ENCODE measurements around the gene AKR1C8. TPM values are rescaled to one million over a fixed set of nuclear protein-coding genes. Genes with fewer than 3 reads are reported as not detected.
"Not testable (repeated sequence)": the region's sequence is repeated elsewhere in the genome, so short reads cannot be mapped to it uniquely, and the experiment has no call there.

The AKR1C8 gene
- total RNA-seq, 1 donor from 2014 or later = not detected

DNA sequence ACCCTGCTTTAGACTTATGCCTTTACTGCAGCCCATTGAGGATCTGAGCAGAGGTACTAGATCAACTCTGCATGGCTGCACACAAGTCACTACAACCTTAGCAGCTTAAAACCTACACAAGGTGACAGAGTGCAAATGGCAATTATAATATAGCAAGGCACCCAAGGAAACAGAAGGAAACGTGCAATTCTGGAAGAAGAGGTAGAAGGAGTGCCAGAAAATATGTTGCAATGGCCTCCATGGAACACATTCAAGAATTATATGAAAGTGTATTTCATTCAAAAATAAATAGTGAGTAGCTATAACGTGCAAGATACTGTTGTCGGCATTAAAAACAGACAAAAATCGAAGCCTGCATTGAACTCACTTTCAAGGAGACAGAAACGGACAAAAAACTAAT is 2.9 kb upstream of the AKR1C8 start:
- intact Hi-C loops (cut with DNase I) = no loop called here
- no peak for DNase-seq (ENCODE audit: extremely low spot score in 2 of 2)
- Histone ChIP-seq H3K4me1 (no peaks in the 10 kb centered on the region), H3K27ac (no peak overlapping the region), H3K27me3 (no peaks in the 10 kb centered on the region), H3K9me3 (no peaks in the 10 kb centered on the region), H3K36me3 (no peaks in the 10 kb centered on the region), H3K4me3 (no peak overlapping the region)
- TF ChIP-seq CTCF (IDR thresholded peaks at IDR 0.05) (no peak), POLR2A (IDR thresholded peaks at IDR 0.05) (no peak), POLR2AphosphoS5 (IDR thresholded peaks at IDR 0.05; ENCODE audit: insufficient read depth in 1 of 2, low read depth in 1 of 2) (no peak)

DNA sequence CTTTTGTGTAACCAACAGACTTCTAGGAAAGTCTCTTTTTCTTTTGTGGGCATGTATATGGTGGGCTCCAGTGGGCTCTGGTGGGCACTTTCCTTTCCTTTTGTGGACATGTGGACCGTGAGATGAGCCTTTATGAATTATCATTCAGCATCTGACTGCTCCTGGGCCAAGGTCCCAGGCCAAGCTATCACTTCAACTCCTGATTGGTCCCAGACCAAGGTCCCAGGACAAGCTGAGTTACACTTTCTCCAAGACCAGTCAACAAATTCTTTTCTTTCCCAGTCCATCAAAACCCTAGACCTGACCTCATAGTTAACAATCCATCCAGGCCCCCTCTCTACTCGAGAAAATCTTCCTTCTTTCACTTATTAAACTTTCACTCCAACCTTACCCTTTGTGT is 1.0 kb downstream of the AKR1C8 start:
- Histone ChIP-seq H3K4me3 (no peak overlapping the region), H3K27me3 (no peaks in the 10 kb centered on the region), H3K36me3 (no peaks in the 10 kb centered on the region), H3K4me1 (no peaks in the 10 kb centered on the region), H3K9me3 (no peaks in the 10 kb centered on the region), H3K27ac (no peak overlapping the region)
- DNase-seq (ENCODE audit: extremely low spot score in 2 of 2) = no peak
- intact Hi-C loops (cut with DNase I) = no loop called here
- no peak for TF ChIP-seq POLR2A (IDR thresholded peaks at IDR 0.05)
- no peak for TF ChIP-seq CTCF (IDR thresholded peaks at IDR 0.05)
- no peak for TF ChIP-seq POLR2AphosphoS5 (IDR thresholded peaks at IDR 0.05; ENCODE audit: insufficient read depth in 1 of 2, low read depth in 1 of 2)

- DNase-seq (ENCODE audit: extremely low spot score in 2 of 2); H3K9me3 ChIP-seq; H3K27ac ChIP-seq; H3K4me1 ChIP-seq; H3K27me3 ChIP-seq; H3K36me3 ChIP-seq; intact Hi-C loops (cut with DNase I); H3K4me3 ChIP-seq: not testable (repeated sequence)
Observed at GRCh38 chr10:5180503-5180902, 4.4 kb downstream of the AKR1C8 start.

DNA sequence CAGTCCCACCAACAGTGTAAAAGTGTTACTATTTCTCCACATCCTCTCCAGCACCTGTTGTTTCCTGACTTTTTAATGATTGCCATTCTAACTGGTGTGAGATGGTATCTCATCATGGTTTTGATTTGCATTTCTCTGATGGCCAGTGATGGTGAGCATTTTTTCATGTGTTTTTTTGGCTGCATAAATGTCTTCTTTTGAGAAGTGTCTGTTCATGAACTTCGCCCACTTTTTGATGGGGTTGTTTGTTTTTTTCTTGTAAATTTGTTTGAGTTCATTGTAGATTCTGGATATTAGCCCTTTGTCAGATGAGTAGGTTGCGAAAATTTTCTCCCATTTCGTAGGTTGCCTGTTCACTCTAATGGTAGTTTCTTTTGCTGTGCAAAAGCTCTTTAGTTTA is 9.4 kb downstream of the AKR1C8 start:
- not testable (repeated sequence) for H3K27me3 ChIP-seq

GRCh38 chr10:5168897-5169420 is 16.0 kb downstream of the AKR1C8 start:
- peaks cover 19% of the 10 kb centered on the region for H3K9me3 ChIP-seq
- no peak for DNase-seq (ENCODE audit: extremely low spot score in 2 of 2)

More for the DNA sequence above, 9.4 kb downstream of the AKR1C8 start:
- DNase-seq (ENCODE audit: extremely low spot score in 2 of 2); H3K9me3 ChIP-seq; H3K4me1 ChIP-seq; H3K4me3 ChIP-seq; H3K36me3 ChIP-seq; intact Hi-C loops (cut with DNase I); H3K27ac ChIP-seq: not testable (repeated sequence)

GRCh38 chr10:5165738-5166137 is 19.2 kb downstream of the AKR1C8 start:
- DNase-seq (ENCODE audit: extremely low spot score in 2 of 2) = no peak
- H3K4me1 ChIP-seq = no peaks in the 10 kb centered on the region
- TF ChIP-seq POLR2AphosphoS5 (IDR thresholded peaks at IDR 0.05; ENCODE audit: insufficient read depth in 1 of 2, low read depth in 1 of 2) (no peak), POLR2A (IDR thresholded peaks at IDR 0.05) (no peak), CTCF (IDR thresholded peaks at IDR 0.05) (no peak)
- no peaks in the 10 kb centered on the region for H3K36me3 ChIP-seq
- H3K27ac ChIP-seq = no peak overlapping the region
- H3K27me3 ChIP-seq = no peaks in the 10 kb centered on the region
- no peak overlapping the region for H3K4me3 ChIP-seq
- peaks cover 19% of the 10 kb centered on the region for H3K9me3 ChIP-seq
- intact Hi-C loops (cut with DNase I) = no loop called here

More at GRCh38 chr10:5168897-5169420, 16.0 kb downstream of the AKR1C8 start:
- no peaks in the 10 kb centered on the region for H3K27me3 ChIP-seq
- no peak for TF ChIP-seq POLR2A (IDR thresholded peaks at IDR 0.05)
- no peak for TF ChIP-seq POLR2AphosphoS5 (IDR thresholded peaks at IDR 0.05; ENCODE audit: insufficient read depth in 1 of 2, low read depth in 1 of 2)
- TF ChIP-seq CTCF (IDR thresholded peaks at IDR 0.05) = no peak
- H3K36me3 ChIP-seq = no peaks in the 10 kb centered on the region
- no peaks in the 10 kb centered on the region for H3K4me1 ChIP-seq
- H3K27ac ChIP-seq = no peak overlapping the region
- intact Hi-C loops (cut with DNase I) = no loop called here
- no peak overlapping the region for H3K4me3 ChIP-seq
